H9 (cell line): ENCODE data around the gene NBL1. TPM values are rescaled to one million over a fixed set of nuclear protein-coding genes. Genes with fewer than 3 reads are reported as not detected.

Source experiments
- DNase-seq: peaks from one replicate; pipeline ENCODE4 v3.0.0-alpha.2; 2017
- H2AFZ ChIP-seq: one replicate; pipeline ENCODE4 v1.6.1; 2013; ENCODE audit warnings: mild to moderate bottlenecking, low read length, control low read depth, moderate library complexity
- H2AK5ac ChIP-seq: 2 replicates; pipeline ENCODE4 v1.6.1; 2013; ENCODE audit warnings: low read length, control low read depth, mixed read lengths; ENCODE audit not compliant: insufficient read length
- H2BK120ac ChIP-seq: one replicate; pipeline ENCODE4 v1.6.1; 2013; ENCODE audit warnings: low read depth, mild to moderate bottlenecking, low read length, control low read depth, inconsistent platforms; ENCODE audit not compliant: poor library complexity, severe bottlenecking
- H2BK12ac ChIP-seq: 2 replicates; pipeline ENCODE4 v1.6.1; 2013; ENCODE audit warnings: low read length, control low read depth, mixed read lengths, low read depth; ENCODE audit not compliant: insufficient read length
- H2BK15ac ChIP-seq: 2 replicates; pipeline ENCODE4 v1.6.1; 2013; ENCODE audit warnings: low read depth, low read length, control low read depth
- H2BK20ac ChIP-seq: one replicate; pipeline ENCODE4 v1.6.1; 2013; ENCODE audit warnings: low read depth, mild to moderate bottlenecking, low read length, control low read depth, inconsistent platforms; ENCODE audit not compliant: poor library complexity, severe bottlenecking
- H2BK5ac ChIP-seq: 2 replicates; pipeline ENCODE4 v1.6.1; 2013; ENCODE audit warnings: low read length, control low read depth, mixed read lengths; ENCODE audit not compliant: insufficient read length
- H3K14ac ChIP-seq: 2 replicates; pipeline ENCODE4 v1.6.1; 2013; ENCODE audit warnings: low read length, control low read depth; ENCODE audit not compliant: insufficient read depth
- H3K18ac ChIP-seq: 2 replicates; pipeline ENCODE4 v1.6.1; 2013; ENCODE audit warnings: low read depth, mild to moderate bottlenecking, mixed read lengths, low read length, control low read depth; ENCODE audit not compliant: insufficient read length
- H3K23ac ChIP-seq: 2 replicates; pipeline ENCODE4 v1.6.1; 2013; ENCODE audit warnings: low read length, control low read depth, mixed read lengths, low read depth; ENCODE audit not compliant: insufficient read length
- H3K23me2 ChIP-seq: 2 replicates; pipeline ENCODE4 v1.6.1; 2013; ENCODE audit warnings: low read depth, mild to moderate bottlenecking, mixed read lengths, low read length, control low read depth; ENCODE audit not compliant: insufficient read length, poor library complexity, severe bottlenecking
- H3K27ac ChIP-seq: 2 replicates; pipeline ENCODE4 v1.5.1; 2013; ENCODE audit warnings: low read length, control low read depth, mixed read lengths, low read depth; ENCODE audit not compliant: insufficient read length
- H3K27me3 ChIP-seq: 2 replicates; pipeline ENCODE4 v1.6.1; 2013; ENCODE audit warnings: low read length, control low read depth, inconsistent platforms; ENCODE audit not compliant: insufficient read depth
- H3K4ac ChIP-seq: 2 replicates; pipeline ENCODE4 v1.6.1; 2013; ENCODE audit warnings: low read depth, mild to moderate bottlenecking, control low read depth, inconsistent platforms, low read length, moderate library complexity
- H3K4me1 ChIP-seq: 2 replicates; pipeline ENCODE4 v1.6.1; 2013; ENCODE audit warnings: low read length, control low read depth, inconsistent platforms; ENCODE audit not compliant: insufficient read depth
- H3K4me2 ChIP-seq: 2 replicates; pipeline ENCODE4 v1.6.1; 2013; ENCODE audit warnings: low read length, control low read depth, mixed read lengths; ENCODE audit not compliant: insufficient read length, insufficient read depth
- H3K56ac ChIP-seq: 2 replicates; pipeline ENCODE4 v1.6.1; 2013; ENCODE audit warnings: low read depth, mild to moderate bottlenecking, mixed read lengths, low read length, control low read depth; ENCODE audit not compliant: insufficient read length
- H3K79me1 ChIP-seq: 2 replicates; pipeline ENCODE4 v1.6.1; 2013; ENCODE audit warnings: low read depth, mild to moderate bottlenecking, moderate library complexity, low read length, control low read depth, inconsistent platforms; ENCODE audit not compliant: insufficient read depth, poor library complexity, severe bottlenecking
- H3K79me2 ChIP-seq: 2 replicates; pipeline ENCODE4 v1.6.1; 2013; ENCODE audit warnings: low read length, control low read depth, inconsistent platforms; ENCODE audit not compliant: insufficient read depth
- H3K9ac ChIP-seq: 2 replicates; pipeline ENCODE4 v1.6.1; 2013; ENCODE audit warnings: low read length, control low read depth, mixed read lengths; ENCODE audit not compliant: insufficient read length; ENCODE audit errors: extremely low read depth
- H3K9me3 ChIP-seq: one replicate; pipeline ENCODE4 v1.6.1; 2013; ENCODE audit warnings: low read depth, low read length, inconsistent platforms; ENCODE audit not compliant: control insufficient read depth
- H3T11ph ChIP-seq: one replicate; pipeline ENCODE4 v1.6.1; 2013; ENCODE audit warnings: mild to moderate bottlenecking, low read length, control low read depth, inconsistent platforms
- H4K20me1 ChIP-seq: one replicate; pipeline ENCODE4 v1.6.1; 2013; ENCODE audit not compliant: control insufficient read depth, insufficient read length, insufficient read depth
- H4K5ac ChIP-seq: 2 replicates; pipeline ENCODE4 v1.6.1; 2013; ENCODE audit warnings: low read depth, mild to moderate bottlenecking, mixed read lengths, low read length, control low read depth; ENCODE audit not compliant: insufficient read length
- H4K8ac ChIP-seq: replicated peaks from 2 replicates; pipeline ENCODE4 v1.6.1; 2013; ENCODE audit warnings: low read length, control low read depth, mixed read lengths, low read depth; ENCODE audit not compliant: insufficient read length
- H4K91ac ChIP-seq: 2 replicates; pipeline ENCODE4 v1.6.1; 2013; ENCODE audit warnings: low read depth, mild to moderate bottlenecking, moderate library complexity, mixed read lengths, low read length, control low read depth; ENCODE audit not compliant: insufficient read length
- H3K27ac Mint-ChIP-seq, 3 experiments: 2 replicates in 2 of 3; 3 replicates in 1 of 3; pipeline ENCODE4 v1.8.0; 2020 to 2021; ENCODE audit warnings: mixed read lengths in 3 of 3, mild to moderate bottlenecking in 1 of 3, moderate library complexity in 1 of 3
- H3K27me3 Mint-ChIP-seq: 2 replicates; pipeline ENCODE4 v1.8.0; 2021; ENCODE audit warnings: low read depth, mild to moderate bottlenecking, moderate library complexity, mixed read lengths
- H3K36me3 Mint-ChIP-seq, 3 experiments: 2 replicates in 2 of 3; 3 replicates in 1 of 3; pipeline ENCODE4 v1.8.0; 2020 to 2021; ENCODE audit warnings: low read depth in 3 of 3, mixed read lengths in 3 of 3; ENCODE audit not compliant: insufficient read depth in 1 of 3
- H3K4me1 Mint-ChIP-seq, 2 experiments: 2 replicates each; pipeline ENCODE4 v1.8.0; 2020; ENCODE audit warnings: mixed read lengths in 2 of 2
- H3K4me3 Mint-ChIP-seq, 2 experiments: 2 replicates in 1 of 2; 3 replicates in 1 of 2; pipeline ENCODE4 v1.8.0; 2020 to 2021; ENCODE audit warnings: mild to moderate bottlenecking in 2 of 2, mixed read lengths in 2 of 2, moderate library complexity in 1 of 2
- H3K9me3 Mint-ChIP-seq, 2 experiments: 2 replicates in 1 of 2; 3 replicates in 1 of 2; pipeline ENCODE4 v1.8.0; 2020; ENCODE audit warnings: mild to moderate bottlenecking in 2 of 2, mixed read lengths in 2 of 2, moderate library complexity in 1 of 2
- CTCF ChIP-seq: fragments of 200-600 bp; sonication (generic); conservative IDR thresholded peaks from 3 replicates; pipeline ENCODE4 v1.8.0; 2021; ENCODE audit warnings: antibody characterized with exemption, mild to moderate bottlenecking
- WGBS: extraction: QIAGEN DNeasy Blood & Tissue Kit; methylation state at CpG from one replicate; pipeline ENCODE4 v1.1.7; 2013; ENCODE audit warnings: missing lambda C conversion rate, low lambda C conversion rate, mixed read lengths; ENCODE audit not compliant: insufficient read length; ENCODE audit errors: extremely low coverage; 5-methylcytosine and 5-hydroxymethylcytosine counted together
- total RNA-seq: library from RNA; stranded (reverse); gene quantifications from 2 replicates; pipeline ENCODE4 v1.2.1, GENCODE V29; 2021

The NBL1 gene
- total RNA-seq, 1 experiment from 2014 or later: 6.4 TPM

GRCh38 chr1:19665186-19665495, 21.0 kb downstream of the NBL1 start:
- Histone ChIP-seq H3K9me3 (no peaks in the 10 kb centered on the region), H2AK5ac (no peak overlapping the region), H3K4me1 (no peaks in the 10 kb centered on the region), H4K91ac (no peak overlapping the region), H3K23me2 (no peaks in the 10 kb centered on the region), H2BK5ac (no peak overlapping the region), H3K4ac (no peak overlapping the region), H3K27me3 (peaks cover 18% of the 10 kb centered on the region; the same call in 1 of the 2 replicates), H3K79me1 (no peaks in the 10 kb centered on the region), H3T11ph (no peak overlapping the region), H3K23ac (no peak overlapping the region), H4K8ac (no peak overlapping the region), H2BK120ac (no peak overlapping the region), H4K20me1 (no peaks in the 10 kb centered on the region), H3K79me2 (no peaks in the 10 kb centered on the region), H2AFZ (no peak overlapping the region), H3K56ac (no peak overlapping the region), H4K5ac (no peak overlapping the region), H3K9ac (no peak overlapping the region), H2BK15ac (no peak overlapping the region), H2BK20ac (no peak overlapping the region), H3K18ac (no peak overlapping the region), H3K27ac (no peak overlapping the region), H3K4me2 (peak overlapping the region; percentile 27), H2BK12ac (no peak overlapping the region), H3K14ac (no peak overlapping the region)
- peaks cover 87% of the 10 kb centered on the region for H3K27me3 Mint-ChIP-seq
- H3K36me3 Mint-ChIP-seq: peaks cover 0 to 2% (median 0%) of the 10 kb centered on the region in 3 experiments; a peak in 1 of 7 replicates
- peak overlapping the region; percentile 60 to 83 for H3K4me3 Mint-ChIP-seq
- H3K9me3 Mint-ChIP-seq: no peaks in the 10 kb centered on the region
- H3K4me1 Mint-ChIP-seq: peaks cover 5 to 10% of the 10 kb centered on the region in 2 experiments; a peak in 3 of 4 replicates
- no CpG with 5 or more reads among the region's 23 CpGs for WGBS
- no peak for DNase-seq
- TF ChIP-seq CTCF: no peak
- no peak overlapping the region for H3K27ac Mint-ChIP-seq
